KOPT-K1 (cell line): ENCODE measurements around the gene URAD.
"Not testable (repeated sequence)": the region's sequence is repeated elsewhere in the genome, so short reads cannot be mapped to it uniquely, and the experiment has no call there.

Experiments
- H3K27ac ChIP-seq: fragments of 200-600 bp; sonication (generic); 2 replicates; pipeline ENCODE4 v1.5.1; 2016; ENCODE audit warnings: antibody characterized with exemption, mild to moderate bottlenecking, low read depth, low read length; ENCODE audit not compliant: poor library complexity, severe bottlenecking
- H3K36me3 ChIP-seq: fragments of 200-600 bp; sonication (generic); 2 replicates; pipeline ENCODE4 v1.5.1; 2017; ENCODE audit warnings: antibody characterized with exemption, mild to moderate bottlenecking, low read length, moderate library complexity; ENCODE audit not compliant: insufficient read depth
- H3K9me3 ChIP-seq: fragments of 200-600 bp; sonication (generic); 2 replicates; pipeline ENCODE4 v1.5.1; 2017; ENCODE audit warnings: antibody characterized with exemption, low read length, mild to moderate bottlenecking; ENCODE audit not compliant: insufficient read depth, poor library complexity, severe bottlenecking

Gene URAD

DNA sequence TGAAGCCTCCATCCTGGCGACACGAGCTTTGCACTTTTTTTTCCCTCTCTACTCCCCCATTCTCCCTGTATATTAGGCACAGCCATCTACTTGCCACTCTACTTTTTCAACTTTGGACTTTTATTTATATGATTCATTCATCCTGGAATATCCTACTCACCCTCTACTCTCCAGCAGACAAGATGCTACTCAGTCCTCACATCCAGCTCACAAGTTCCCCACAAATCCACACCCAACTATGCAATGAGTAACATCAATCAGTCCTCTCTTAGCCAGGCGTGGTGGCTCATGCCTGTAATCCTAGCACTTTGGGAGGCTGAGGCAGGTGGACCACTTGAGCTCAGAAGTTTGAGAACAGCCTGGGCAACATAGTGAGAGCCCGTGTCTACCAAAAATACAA lies 23.9 kb upstream of the URAD start:
- H3K27ac ChIP-seq: no peak overlapping the region
- no peaks in the 10 kb centered on the region for H3K36me3 ChIP-seq
- no peaks in the 10 kb centered on the region for H3K9me3 ChIP-seq

DNA sequence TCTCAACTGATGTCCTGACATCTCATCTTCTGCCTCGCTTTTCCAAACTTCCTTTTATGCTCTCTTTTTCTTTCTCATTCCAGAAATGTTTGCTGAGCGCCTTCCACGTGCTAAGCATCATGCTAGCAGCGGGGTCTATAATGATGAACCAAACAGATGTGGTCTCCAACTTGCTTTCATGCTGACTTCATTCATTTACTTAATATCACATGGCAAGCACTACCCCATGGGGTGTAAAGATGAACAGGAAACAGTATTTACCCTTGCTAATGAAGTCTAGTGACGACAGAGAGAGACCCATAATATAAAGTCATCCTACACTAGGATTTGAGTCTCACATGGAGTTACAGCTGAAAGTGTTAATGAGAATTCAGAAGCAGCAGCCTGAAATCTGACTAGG lies 21.6 kb upstream of the URAD start:
- Histone ChIP-seq H3K27ac (no peak overlapping the region), H3K9me3 (no peaks in the 10 kb centered on the region), H3K36me3 (no peaks in the 10 kb centered on the region)

DNA sequence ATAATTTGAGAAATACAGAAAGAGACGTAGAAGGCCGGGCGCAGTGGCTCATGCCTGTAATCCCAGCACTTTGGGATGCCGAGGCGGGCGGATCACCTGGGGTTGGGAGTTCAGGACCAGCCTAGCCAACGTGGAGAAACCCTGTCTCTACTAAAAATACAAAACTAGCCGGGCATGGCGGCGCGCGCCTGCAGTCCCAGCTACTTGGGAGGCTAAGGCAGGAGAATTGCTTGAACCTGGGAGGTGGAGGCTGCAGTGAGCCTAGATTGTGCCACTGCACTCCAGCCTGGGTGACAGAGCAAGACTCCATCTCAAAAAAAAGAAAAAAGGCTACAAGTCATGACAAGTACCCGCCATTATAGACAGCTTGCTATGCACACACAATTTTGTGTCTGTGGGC lies 16.5 kb upstream of the URAD start:
- not testable (repeated sequence) for H3K27ac ChIP-seq, H3K36me3 ChIP-seq

GRCh38 chr13:28002886-28003698 lies 14.6 kb upstream of the URAD start:
- no peak overlapping the region for H3K27ac ChIP-seq
- H3K36me3 ChIP-seq: no peaks in the 10 kb centered on the region
- no peaks in the 10 kb centered on the region for H3K9me3 ChIP-seq

More for the DNA sequence above, 16.5 kb upstream of the URAD start:
- not testable (repeated sequence) for H3K9me3 ChIP-seq

GRCh38 chr13:28001837-28002473 lies 13.5 kb upstream of the URAD start:
- Histone ChIP-seq H3K9me3 (no peaks in the 10 kb centered on the region), H3K36me3 (no peaks in the 10 kb centered on the region), H3K27ac (no peak overlapping the region)

DNA sequence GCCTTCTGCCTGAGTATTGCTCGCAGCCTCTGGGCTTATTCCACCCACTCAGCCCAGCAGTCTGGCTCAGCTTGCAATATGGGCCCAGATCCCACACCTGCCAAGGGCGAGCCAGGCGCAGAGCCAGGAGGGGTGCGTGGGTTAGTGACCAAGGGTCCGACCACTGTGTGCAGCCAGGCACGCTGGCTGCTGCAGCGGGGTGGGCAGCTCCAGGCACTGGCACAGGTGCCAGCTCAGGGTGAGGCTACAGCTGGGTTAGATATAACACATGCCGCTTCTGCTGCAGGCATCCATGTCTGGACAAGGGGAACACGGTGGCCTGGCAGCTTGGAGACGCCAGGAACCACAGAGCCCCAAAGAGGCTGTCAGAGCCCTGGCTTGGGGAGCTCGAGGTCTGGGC lies 12.6 kb upstream of the URAD start:
- Histone ChIP-seq H3K9me3 (no peaks in the 10 kb centered on the region), H3K27ac (no peak overlapping the region), H3K36me3 (no peaks in the 10 kb centered on the region)

DNA sequence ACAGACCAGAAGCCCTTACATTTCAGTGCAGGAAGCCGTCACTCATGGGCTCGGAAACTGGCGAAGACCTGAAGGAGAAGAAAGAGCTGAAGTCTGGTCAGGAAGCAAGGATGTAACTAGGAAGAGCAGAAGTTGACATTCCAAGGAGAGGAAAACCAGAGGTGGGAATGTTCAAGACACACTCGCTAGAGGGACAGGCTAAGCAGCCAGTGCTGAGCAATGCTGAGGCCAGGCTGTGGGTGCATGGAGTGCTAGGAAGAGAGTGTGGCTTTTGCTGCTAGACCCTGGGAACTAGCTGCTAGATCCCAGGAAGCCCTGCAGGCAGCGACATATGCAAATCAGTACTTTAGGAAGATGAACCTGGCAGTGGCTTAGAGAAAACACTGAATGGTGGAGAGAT lies 12.1 kb upstream of the URAD start:
- H3K9me3 ChIP-seq: no peaks in the 10 kb centered on the region
- no peak overlapping the region for H3K27ac ChIP-seq
- no peaks in the 10 kb centered on the region for H3K36me3 ChIP-seq

DNA sequence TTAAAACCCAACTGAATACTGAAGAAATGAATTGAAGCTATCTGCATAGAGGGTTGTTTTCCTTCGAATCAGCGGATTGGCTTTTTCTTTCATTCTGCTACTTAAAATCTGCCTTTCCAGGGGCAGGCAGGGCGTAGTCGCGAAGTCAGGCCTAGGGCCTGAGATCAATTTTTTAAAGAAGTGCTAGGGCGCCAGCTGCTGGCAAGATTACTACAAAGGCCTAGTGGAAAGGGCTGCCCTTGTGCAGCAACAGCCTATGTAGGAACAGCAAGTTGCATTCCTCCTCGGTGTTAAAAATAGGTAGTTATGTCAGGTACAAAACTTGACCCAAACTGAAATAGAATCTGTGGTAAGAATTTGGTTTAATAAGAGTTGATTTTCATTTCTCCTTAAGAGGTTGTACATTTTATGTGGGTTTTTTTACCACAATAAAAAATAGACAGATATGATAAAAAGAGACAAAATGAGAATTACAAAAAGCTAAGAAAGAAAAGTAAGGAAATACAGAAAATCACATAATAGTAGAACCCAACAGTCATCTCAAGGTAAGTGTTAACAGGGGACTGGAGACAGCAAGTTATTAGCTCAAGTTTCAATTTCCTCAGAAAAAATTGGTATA lies 9.5 kb upstream of the URAD start:
- H3K36me3 ChIP-seq: no peaks in the 10 kb centered on the region
- no peaks in the 10 kb centered on the region for H3K9me3 ChIP-seq
- H3K27ac ChIP-seq: no peak overlapping the region

DNA sequence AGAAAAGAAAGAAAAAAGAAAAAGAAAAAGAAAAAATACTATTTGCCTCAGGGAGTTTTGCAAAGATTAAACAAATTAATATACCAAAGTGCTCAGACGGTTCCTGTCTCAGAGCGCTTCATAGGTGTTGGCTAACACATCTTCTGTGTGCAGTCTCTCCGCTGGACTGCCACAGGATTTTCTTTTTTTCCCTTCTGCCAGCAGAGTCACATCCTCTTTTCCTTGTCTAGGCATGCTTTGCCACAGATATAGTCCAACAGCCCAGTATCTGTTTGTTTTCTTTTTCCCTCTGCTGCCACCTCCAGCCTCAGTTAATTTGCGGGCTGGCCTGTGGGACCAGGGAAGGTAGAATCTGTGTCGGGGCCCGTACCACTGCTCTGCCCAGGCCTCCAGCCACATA lies 3.4 kb upstream of the URAD start:
- Histone ChIP-seq H3K36me3 (no peaks in the 10 kb centered on the region), H3K9me3 (no peaks in the 10 kb centered on the region), H3K27ac (no peak overlapping the region)

GRCh38 chr13:27985600-27985999 lies 2.9 kb downstream of the URAD start:
- H3K27ac ChIP-seq: no peak overlapping the region
- no peaks in the 10 kb centered on the region for H3K36me3 ChIP-seq
- H3K9me3 ChIP-seq: no peaks in the 10 kb centered on the region

DNA sequence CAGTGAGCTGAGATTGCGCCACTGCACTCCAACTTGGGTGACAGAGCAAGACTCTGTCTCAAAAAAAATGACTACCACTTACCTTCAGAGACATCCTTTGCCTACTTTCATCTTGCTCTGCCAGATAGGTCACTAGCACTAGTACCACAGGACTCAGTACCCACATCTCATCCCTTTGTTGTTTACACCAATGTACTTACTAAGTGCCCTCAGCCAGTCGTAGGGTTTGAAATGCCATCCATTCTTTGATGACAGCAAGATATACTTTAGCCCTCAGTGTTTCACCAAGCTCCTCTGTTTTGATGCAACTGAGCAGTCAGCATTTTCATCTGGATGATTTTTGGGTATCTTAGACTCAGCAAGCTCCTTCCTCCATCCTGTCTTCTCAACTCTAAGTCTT lies 6.1 kb downstream of the URAD start:
- Histone ChIP-seq H3K9me3 (no peaks in the 10 kb centered on the region), H3K36me3 (no peaks in the 10 kb centered on the region), H3K27ac (no peak overlapping the region)

DNA sequence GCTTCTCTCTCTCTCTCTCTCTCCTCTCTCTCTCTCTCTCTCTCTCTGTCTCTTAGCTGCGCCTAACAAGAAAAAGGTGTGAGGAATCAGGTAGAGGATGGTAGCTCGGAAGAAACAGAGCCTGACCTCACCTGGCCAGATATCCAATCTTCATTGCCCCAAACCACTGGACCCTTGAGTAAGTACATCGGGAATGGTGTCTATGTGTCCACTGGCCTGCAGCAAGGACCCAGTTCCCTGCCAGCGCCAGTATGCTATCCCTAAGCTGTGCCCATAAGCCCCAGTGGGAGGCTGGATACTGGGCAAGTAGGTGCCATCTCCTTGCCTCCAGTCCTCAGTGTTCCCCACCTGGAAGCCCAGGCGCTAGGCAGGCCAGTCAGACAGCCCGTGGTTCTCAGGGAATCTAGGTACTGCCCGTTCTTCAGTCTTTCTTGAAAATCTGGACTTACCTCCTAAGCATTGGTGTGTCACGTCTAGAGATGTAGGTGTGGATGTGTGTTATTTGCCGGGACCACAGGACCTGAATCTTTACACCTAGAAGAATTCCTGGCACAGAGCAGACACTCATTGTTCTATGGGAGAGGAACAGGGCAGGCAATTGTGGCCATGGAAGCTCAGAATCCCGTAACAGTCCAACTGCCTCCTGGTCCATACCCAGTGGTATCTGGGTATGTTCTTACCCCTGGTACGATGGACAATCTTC lies 7.3 kb downstream of the URAD start:
- H3K9me3 ChIP-seq: no peaks in the 10 kb centered on the region
- H3K27ac ChIP-seq: no peak overlapping the region
- H3K36me3 ChIP-seq: no peaks in the 10 kb centered on the region

DNA sequence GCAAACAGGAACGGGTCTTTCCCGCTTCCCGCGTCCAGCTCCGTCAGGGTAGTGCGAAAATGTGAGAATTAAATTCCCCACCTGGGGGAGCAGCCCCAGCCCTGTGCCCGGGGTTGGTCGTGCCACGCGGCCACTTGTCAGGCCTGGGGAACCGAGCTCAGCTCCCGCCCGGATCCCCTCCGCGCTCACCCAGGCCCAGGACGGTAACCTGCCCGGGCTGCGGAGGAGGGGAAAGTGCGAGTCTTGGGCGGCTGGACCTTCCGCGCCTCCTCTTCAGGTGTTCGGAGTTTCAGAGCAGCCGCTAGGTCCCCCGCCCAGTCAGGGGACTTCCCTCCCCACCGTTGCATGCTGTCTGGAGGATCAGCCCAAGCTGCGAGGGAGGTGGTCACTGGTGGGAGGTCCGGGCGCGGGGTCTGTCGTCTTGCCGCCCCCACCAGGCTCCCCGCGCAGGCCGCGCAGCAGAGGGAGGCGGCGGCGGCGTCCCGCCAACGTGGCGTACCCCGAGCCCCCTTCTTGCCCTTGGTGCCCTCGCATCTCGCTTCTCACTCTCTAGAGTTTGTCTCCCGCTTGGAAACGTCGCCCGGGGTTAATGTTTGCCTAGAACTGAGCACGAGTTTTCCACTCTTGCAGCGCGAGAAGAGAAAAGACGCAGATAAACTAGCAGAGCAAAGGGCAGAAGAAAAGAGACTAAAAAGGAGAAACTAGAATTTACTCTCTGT lies 8.1 kb downstream of the URAD start:
- H3K36me3 ChIP-seq: no peaks in the 10 kb centered on the region
- H3K27ac ChIP-seq: no peak overlapping the region
- H3K9me3 ChIP-seq: no peaks in the 10 kb centered on the region

DNA sequence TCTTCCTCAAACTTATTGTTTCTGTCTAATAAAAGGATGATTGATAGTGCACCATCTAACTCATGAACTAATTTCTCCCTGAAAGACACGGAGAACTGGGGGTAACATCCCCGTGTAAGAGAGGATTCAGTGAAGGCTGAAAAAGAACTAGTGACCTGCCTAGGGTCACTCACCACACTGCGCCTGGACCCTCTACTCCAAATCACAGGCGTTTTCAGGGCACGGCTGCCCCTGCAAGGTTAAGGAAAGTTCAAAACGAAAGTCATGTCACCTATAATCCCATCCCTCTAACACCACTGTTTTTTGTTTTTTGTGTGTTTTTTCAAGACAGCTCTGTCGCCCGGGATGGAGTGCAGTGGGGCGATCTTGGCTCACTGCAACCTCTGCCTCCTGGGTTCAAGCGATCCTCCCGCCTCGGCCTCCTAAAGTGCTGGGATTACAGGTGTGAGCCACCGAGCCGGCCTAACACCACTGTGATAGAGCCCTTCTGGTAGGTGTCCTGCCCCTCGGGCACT lies 8.7 kb downstream of the URAD start:
- Histone ChIP-seq H3K27ac (no peak overlapping the region), H3K9me3 (no peaks in the 10 kb centered on the region), H3K36me3 (no peaks in the 10 kb centered on the region)
